HepG2 (cell line): ENCODE data around the gene ILKAP. TPM values are rescaled to one million over a fixed set of nuclear protein-coding genes. Genes with fewer than 3 reads are reported as not detected.

Source experiments
- ATAC-seq: fragments of 200-7000 bp; cut with Tn5 transposase; 3 replicates; pipeline ENCODE4 v1.9.1; 2020; ENCODE audit warnings: mild to moderate bottlenecking, moderate library complexity
- BruUV-seq: library from RNA; stranded (reverse); fragments of 400-500 nt; replicated peaks from 2 replicates; lab custom pipeline; 2021; lab: Mats Ljungman, UMichigan
- CTCF ChIA-PET: fragments of 300-600 bp; formaldehyde crosslinking; extraction: SDS; loops from one replicate; lab custom pipeline; 2021; ENCODE audit warnings: low total read pairs, inconsistent platforms, low intra/inter-chr PET ratio; lab: Yijun Ruan, JAX
- POLR2A ChIA-PET: fragments of 350-600 bp; sonication (Branson Sonifier 250); formaldehyde crosslinking; loops from one replicate; lab custom pipeline; 2020; ENCODE audit warnings: antibody characterized with exemption, inconsistent platforms; lab: Yijun Ruan, JAX
- DNase-seq: peaks from one replicate; pipeline ENCODE4 v3.0.0-alpha.2; 2015; ENCODE audit warnings: low spot score
- FAIRE-seq: peaks from 3 replicates; lab custom pipeline; 2011; peaks lifted over from hg19 to GRCh38; lab: Jason Lieb, UNC
- H2AFZ ChIP-seq: one replicate; pipeline ENCODE4 v1.6.1; 2011; ENCODE audit warnings: low read length, inconsistent platforms
- H3K27ac ChIP-seq: fragments of 300-600 bp; 3 replicates; pipeline ENCODE4 v1.8.0; 2011; ENCODE audit warnings: mixed run types, mild to moderate bottlenecking, mixed read lengths, low read length, inconsistent platforms; ENCODE audit not compliant: insufficient read depth; ENCODE audit errors: extremely low read length
- H3K27me3 ChIP-seq, 2 experiments: fragments of 200-600 bp in 1 of 2; 2 replicates in 1 of 2; 3 replicates in 1 of 2; pipeline versions ENCODE4 v1.6.0 to v1.8.0; 2011; ENCODE audit warnings: low read length in 2 of 2, mild to moderate bottlenecking in 2 of 2, moderate library complexity in 2 of 2, inconsistent platforms in 1 of 2; ENCODE audit not compliant: insufficient read depth in 2 of 2, control insufficient read depth in 1 of 2
- H3K36me3 ChIP-seq, 2 experiments: fragments of 200-600 bp in 1 of 2; replicated peaks in 1 of 2; 2 replicates in 1 of 2; 3 replicates in 1 of 2; pipeline versions ENCODE4 v1.5.1 to v1.8.0; 2011; ENCODE audit warnings: low read length in 2 of 2, inconsistent platforms in 1 of 2; ENCODE audit not compliant: insufficient read depth in 2 of 2, control insufficient read depth in 1 of 2
- H3K4me1 ChIP-seq: 2 replicates; pipeline ENCODE4 v1.5.1; 2012; ENCODE audit warnings: low read length, inconsistent platforms; ENCODE audit not compliant: insufficient read depth
- H3K4me2 ChIP-seq: 2 replicates; pipeline ENCODE4 v1.6.0; 2011; ENCODE audit warnings: low read depth, low read length, inconsistent platforms
- H3K4me3 ChIP-seq, 3 experiments: fragments of 200-600 bp in 1 of 3; sonication (generic), shearing (Covaris generic) in 1 of 3; replicated peaks in 1 of 3; 2 replicates each; pipeline ENCODE4 v1.5.1; 2011 to 2016; ENCODE audit warnings: low read length in 3 of 3, inconsistent platforms in 2 of 3, low read depth in 2 of 3, mild to moderate bottlenecking in 2 of 3, control low read depth in 1 of 3, mixed read lengths in 1 of 3; ENCODE audit not compliant: insufficient read depth in 1 of 3
- H3K79me2 ChIP-seq: one replicate; pipeline ENCODE4 v1.6.1; 2011; ENCODE audit warnings: low read length, inconsistent platforms; ENCODE audit not compliant: insufficient read depth
- H3K9ac ChIP-seq: 2 replicates; pipeline ENCODE4 v1.6.0; 2011; ENCODE audit warnings: mild to moderate bottlenecking, low read depth, low read length, inconsistent platforms; ENCODE audit not compliant: insufficient read depth
- H3K9me3 ChIP-seq: 2 replicates; pipeline ENCODE4 v1.5.1; 2012; ENCODE audit warnings: mild to moderate bottlenecking, low read length
- H4K20me1 ChIP-seq: 2 replicates; pipeline ENCODE4 v1.6.0; 2011; ENCODE audit warnings: inconsistent platforms, mild to moderate bottlenecking, low read length, moderate library complexity; ENCODE audit not compliant: insufficient read depth
- ARID2 ChIP-seq: sonication (generic); formaldehyde crosslinking; IDR thresholded peaks from 2 replicates; pipeline ENCODE4 v1.8.1; 2022; ENCODE audit warnings: mild to moderate bottlenecking, missing genetic modification reagents, borderline replicate concordance
- DRAP1 ChIP-seq: IDR thresholded peaks from 2 replicates; pipeline ENCODE4 v1.6.1; 2016; ENCODE audit warnings: missing genetic modification reagents, missing compliant biosample characterization
- ESRRA ChIP-seq: sonication (generic); formaldehyde crosslinking; IDR thresholded peaks from 2 replicates; pipeline ENCODE4 v1.5.1; 2020; ENCODE audit warnings: mild to moderate bottlenecking, low read depth, missing genetic modification reagents
- HNRNPL ChIP-seq: fragments of 200-400 bp; formaldehyde crosslinking; IDR thresholded peaks from 2 replicates; pipeline ENCODE4 v1.6.1; 2017; ENCODE audit warnings: mild to moderate bottlenecking, low read depth, low read length
- HOXA3 ChIP-seq: sonication (generic); formaldehyde crosslinking; IDR thresholded peaks from 2 replicates; pipeline ENCODE4 v1.5.0; 2020; ENCODE audit warnings: missing genetic modification reagents
- PCBP1 ChIP-seq: fragments of 200-400 bp; formaldehyde crosslinking; IDR thresholded peaks from 2 replicates; pipeline ENCODE4 v1.6.1; 2017; ENCODE audit warnings: mild to moderate bottlenecking, low read depth, low read length, borderline replicate concordance
- ZFP36 ChIP-seq: fragments of 150-350 bp; IDR thresholded peaks from 2 replicates; pipeline ENCODE4 v1.6.1; 2018; ENCODE audit warnings: borderline replicate concordance, low read length, low read depth; ENCODE audit not compliant: partially characterized antibody
- ZNF234 ChIP-seq: sonication (generic); formaldehyde crosslinking; conservative IDR thresholded peaks from 2 replicates; pipeline ENCODE4 v1.5.1; 2020; ENCODE audit warnings: mild to moderate bottlenecking, missing genetic modification reagents
- ZNF644 ChIP-seq: IDR thresholded peaks from 2 replicates; pipeline ENCODE4 v1.6.1; 2016; ENCODE audit warnings: low read depth
- ZNF792 ChIP-seq: IDR thresholded peaks from 2 replicates; pipeline ENCODE4 v1.6.1; 2016
- ZNF891 ChIP-seq: sonication (generic); formaldehyde crosslinking; IDR thresholded peaks from 2 replicates; pipeline ENCODE4 v1.5.0; 2020; ENCODE audit warnings: mild to moderate bottlenecking, missing genetic modification reagents
- ZSCAN12 ChIP-seq: sonication (generic); formaldehyde crosslinking; IDR thresholded peaks from 2 replicates; pipeline ENCODE4 v1.9.0; 2021; ENCODE audit warnings: mild to moderate bottlenecking, missing genetic modification reagents
- WGBS: methylation state at CpG from one replicate; pipeline ENCODE4 v1.1.6; 2017; ENCODE audit warnings: low lambda C conversion rate; 5-methylcytosine and 5-hydroxymethylcytosine counted together
- in situ Hi-C: cut with HindIII; loops from 2 replicates; pipeline ENCODE4 v1.10.0; 2017; ENCODE audit warnings: low pct_unique_long_range_greater_than_20kb; ENCODE audit not compliant: extremely low pct_ligation_motif_present
- intact Hi-C: fragments of 100-400 bp; cut with micrococcal nuclease; formaldehyde crosslinking; loops from one replicate; pipeline ENCODE4 v1.10.0; 2022; ENCODE audit not compliant: unreplicated experiment
- polyA plus RNA-seq, 8 experiments: library from polyadenylated mRNA; depleted of rRNA in 3 of 8; stranded (reverse) in 7 of 8; unstranded in 1 of 8; fragments of >200 nt; fragmentation: Illumina TruSeq in 4 of 8; extraction: Trizol in 4 of 8; gene quantifications; 2 replicates each; pipeline versions ENCODE4 v1.2.1 to v1.2.3, GENCODE V29; 2011 to 2016; ENCODE audit warnings: low read depth in 4 of 8, missing spikeins in 1 of 8, mixed read lengths in 1 of 8; ENCODE audit not compliant: insufficient read depth in 1 of 8
- total RNA-seq, 5 experiments: library from RNA; depleted of rRNA; stranded (reverse); fragments of >200 nt; fragmentation: Illumina TruSeq; extraction: Trizol; gene quantifications; 2 replicates each; pipeline ENCODE4 v1.2.3, GENCODE V29; 2016; ENCODE audit warnings: low read depth in 1 of 5

Gene ILKAP
- total and polyA plus RNA-seq, 2 of the 13 experiments (the other 11 are each of a cell fraction or from before 2014, with no cell fraction given), result 29.6 to 33.1 TPM

GRCh38 chr2:238158509-238159070 lies 44.9 kb downstream of the ILKAP start, which contains the start of gene ERFE (continued):
- no peak for TF ChIP-seq ZFP36
- TF ChIP-seq DRAP1 (CRISPR knock-in tag), result no peak
- no peak for TF ChIP-seq ESRRA (CRISPR knock-in tag)
- TF ChIP-seq ZSCAN12 (CRISPR knock-in tag), result no peak
- no peak for TF ChIP-seq ZNF644 (CRISPR knock-in tag)
- TF ChIP-seq, all 625 proteins: peak for 22

GRCh38 chr2:238158018-238158508 lies 45.4 kb downstream of the ILKAP start:
- no peak for FAIRE-seq
- Histone ChIP-seq H3K9me3 (no peaks in the 10 kb centered on the region), H3K9ac (no peak overlapping the region), H3K4me2 (no peak overlapping the region), H3K27ac (no peak overlapping the region), H3K79me2 (no peaks in the 10 kb centered on the region), H2AFZ (no peak overlapping the region), H3K27me3 (peaks cover 32 to 76% of the 10 kb centered on the region in 2 experiments), H3K4me1 (peaks cover 22% of the 10 kb centered on the region), H4K20me1 (no peaks in the 10 kb centered on the region), H3K36me3 (no peaks in the 10 kb centered on the region), H3K4me3 (no peak overlapping the region)
- no peak for DNase-seq
- ChIA-PET POLR2A (no interaction called here), CTCF (no interaction called here)
- in situ Hi-C loops (no loop called here), intact Hi-C loops (no loop called here)
- TF ChIP-seq ZNF792 (no peak), ZNF234 (CRISPR knock-in tag) (no peak), HOXA3 (CRISPR knock-in tag) (no peak), PCBP1 (peak; percentile 16; the same call in 1 of the 2 replicates), ZNF891 (CRISPR knock-in tag) (peak; percentile 31; the same call in 1 of the 2 replicates), ARID2 (no peak), HNRNPL (0 out of 2 replicates have a peak, but pooled peaks have one; percentile 32)
- no TSS peak for BruUV-seq
- WGBS, result 50% methylated on average over 19 of the region's 21 CpGs
- no peak for ATAC-seq
